ENCODE data around the gene CECR2. TPM values are rescaled to one million over a fixed set of nuclear protein-coding genes. Genes with fewer than 3 reads are reported as not detected.

Gene CECR2
- total and polyA plus RNA-seq, 8 donors: 8.0 to 22.0 (median 17.1) TPM

GRCh38 chr22:17339095-17339693 is 30.1 kb upstream of the CECR2 start:
- H3K9me3 ChIP-seq: no peaks in the 10 kb centered on the region
- no peaks in the 10 kb centered on the region for H3K4me1 ChIP-seq
- H3K27ac ChIP-seq: no peak overlapping the region
- H3K27me3 ChIP-seq: no peaks in the 10 kb centered on the region
- no peak for TF ChIP-seq CTCF (IDR thresholded peaks at IDR 0.05)
- intact Hi-C loops (cut with DNase I): no loop called here
- no peak overlapping the region for H3K4me3 ChIP-seq
- H3K36me3 ChIP-seq: no peaks in the 10 kb centered on the region
- no peak for DNase-seq
- ATAC-seq: no peak

GRCh38 chr22:17342361-17342760 is 26.9 kb upstream of the CECR2 start:
- Histone ChIP-seq H3K4me1 (no peaks in the 10 kb centered on the region), H3K27me3 (no peaks in the 10 kb centered on the region), H3K36me3 (no peaks in the 10 kb centered on the region), H3K9me3 (no peaks in the 10 kb centered on the region), H3K4me3 (no peak overlapping the region), H3K27ac (no peak overlapping the region)
- intact Hi-C loops (cut with DNase I): no loop called here
- no peak for TF ChIP-seq CTCF (IDR thresholded peaks at IDR 0.05)
- DNase-seq: no peak
- ATAC-seq: no peak

- ATAC-seq: no peak
- Histone ChIP-seq H3K9me3 (no peaks in the 10 kb centered on the region), H3K36me3 (no peaks in the 10 kb centered on the region), H3K4me1 (no peaks in the 10 kb centered on the region), H3K27ac (no peak overlapping the region), H3K27me3 (no peaks in the 10 kb centered on the region), H3K4me3 (no peak overlapping the region)
- intact Hi-C loops (cut with DNase I): no loop called here
- DNase-seq: no peak
- no peak for TF ChIP-seq CTCF (IDR thresholded peaks at IDR 0.05)
These were observed 25.5 kb upstream of the CECR2 start for GRCh38 chr22:17343766-17344165.

- intact Hi-C loops (cut with DNase I): no loop called here
- Histone ChIP-seq H3K9me3 (no peaks in the 10 kb centered on the region), H3K4me3 (no peak overlapping the region), H3K27me3 (no peaks in the 10 kb centered on the region), H3K4me1 (no peaks in the 10 kb centered on the region), H3K36me3 (no peaks in the 10 kb centered on the region), H3K27ac (no peak overlapping the region)
- ATAC-seq (peak; percentile 9), DNase-seq (no peak)
- no peak for TF ChIP-seq CTCF (IDR thresholded peaks at IDR 0.05)
These were observed 22.7 kb upstream of the CECR2 start for GRCh38 chr22:17346578-17346977.

GRCh38 chr22:17347724-17348123 is 21.5 kb upstream of the CECR2 start:
- DNase-seq (no peak), ATAC-seq (no peak)
- H3K27me3 ChIP-seq: no peaks in the 10 kb centered on the region
- TF ChIP-seq CTCF (IDR thresholded peaks at IDR 0.05): no peak
- intact Hi-C loops (cut with DNase I): no loop called here
- H3K9me3 ChIP-seq: no peaks in the 10 kb centered on the region
- H3K4me1 ChIP-seq: no peaks in the 10 kb centered on the region
- no peak overlapping the region for H3K27ac ChIP-seq
- H3K4me3 ChIP-seq: no peak overlapping the region
- no peaks in the 10 kb centered on the region for H3K36me3 ChIP-seq

Data from left lung (tissue), 10 donors.